H1 (cell line): ENCODE measurements around the gene YTHDF2. TPM values are rescaled to one million over a fixed set of nuclear protein-coding genes. Genes with fewer than 3 reads are reported as not detected.

Experiments
- CTCF ChIA-PET: fragments of 300-600 bp; sonication (Branson Sonifier 250); formaldehyde crosslinking; loops from one replicate; lab custom pipeline; 2021; ENCODE audit not compliant: partially characterized antibody; lab: Charles Lee
- POLR2A ChIA-PET: fragments of 300-600 bp; sonication (Branson Sonifier 250); formaldehyde crosslinking; loops from one replicate; lab custom pipeline; 2021; ENCODE audit warnings: inconsistent platforms; ENCODE audit not compliant: partially characterized antibody; lab: Charles Lee
- DNase-seq, 2 experiments: peaks; one replicate each; pipeline versions ENCODE4 v3.0.0 to v3.0.0-alpha.2; 2010 to 2022; ENCODE audit warnings: low spot score in 2 of 2, low read depth in 1 of 2, mixed read lengths in 1 of 2
- FAIRE-seq: peaks from 2 replicates; lab custom pipeline; 2011; peaks lifted over from hg19 to GRCh38; lab: Jason Lieb, UNC
- H2AFZ ChIP-seq: 2 replicates; pipeline ENCODE4 v1.8.1; 2012; ENCODE audit warnings: low read length, inconsistent platforms
- H2AK5ac ChIP-seq: 2 replicates; pipeline ENCODE4 v1.6.1; 2013; ENCODE audit warnings: low read depth, low read length
- H2BK120ac ChIP-seq: replicated peaks from 2 replicates; pipeline ENCODE3; 2013; ENCODE audit warnings: low read depth, low read length, inconsistent platforms
- H2BK12ac ChIP-seq: 2 replicates; pipeline ENCODE4 v1.6.1; 2013; ENCODE audit warnings: low read depth, low read length
- H2BK15ac ChIP-seq: 2 replicates; pipeline ENCODE4 v1.6.1; 2013; ENCODE audit warnings: low read length
- H2BK20ac ChIP-seq: 2 replicates; pipeline ENCODE4 v1.6.1; 2013; ENCODE audit warnings: low read length
- H2BK5ac ChIP-seq: 2 replicates; pipeline ENCODE4 v1.6.1; 2013; ENCODE audit warnings: low read depth, low read length
- H3K14ac ChIP-seq: 2 replicates; pipeline ENCODE4 v1.6.1; 2013; ENCODE audit warnings: inconsistent platforms; ENCODE audit not compliant: insufficient read length
- H3K18ac ChIP-seq: 2 replicates; pipeline ENCODE4 v1.6.1; 2013; ENCODE audit warnings: low read length; ENCODE audit errors: extremely low read depth
- H3K23ac ChIP-seq: 2 replicates; pipeline ENCODE4 v1.6.1; 2013; ENCODE audit warnings: inconsistent platforms; ENCODE audit not compliant: insufficient read length
- H3K23me2 ChIP-seq: 2 replicates; pipeline ENCODE4 v1.6.1; 2013; ENCODE audit warnings: low read depth, low read length
- H3K27ac ChIP-seq: 2 replicates; pipeline ENCODE4 v1.6.1; 2011; ENCODE audit warnings: low read depth, low read length, inconsistent platforms
- H3K27me3 ChIP-seq, 4 experiments: replicated peaks in 1 of 4; 1 replicate in 1 of 4; 2 replicates in 3 of 4; pipeline versions ENCODE4 v1.6.1 to v1.8.1; 2011 to 2013; ENCODE audit warnings: low read length in 3 of 4, mild to moderate bottlenecking in 3 of 4, inconsistent platforms in 2 of 4, mixed read lengths in 2 of 4, moderate library complexity in 1 of 4; ENCODE audit not compliant: control insufficient read depth in 3 of 4, insufficient read depth in 3 of 4; ENCODE audit errors: extremely low read depth in 1 of 4
- H3K36me3 ChIP-seq, 4 experiments: 2 replicates each; pipeline versions ENCODE4 v1.6.1 to v1.8.1; 2011 to 2013; ENCODE audit warnings: mild to moderate bottlenecking in 4 of 4, low read length in 3 of 4, moderate library complexity in 2 of 4, control low read depth in 1 of 4, inconsistent platforms in 1 of 4; ENCODE audit not compliant: insufficient read depth in 4 of 4, control insufficient read depth in 2 of 4
- H3K4ac ChIP-seq: replicated peaks from 2 replicates; pipeline ENCODE3; 2013; ENCODE audit warnings: low read length, low read depth, mixed read lengths, inconsistent platforms; ENCODE audit not compliant: insufficient read length
- H3K4me1 ChIP-seq, 4 experiments: replicated peaks in 1 of 4; 1 replicate in 1 of 4; 2 replicates in 3 of 4; pipeline versions ENCODE4 v1.6.1 to v1.8.1; 2011 to 2013; ENCODE audit warnings: low read length in 3 of 4, inconsistent platforms in 2 of 4, mixed read lengths in 1 of 4; ENCODE audit not compliant: insufficient read depth in 4 of 4, control insufficient read depth in 3 of 4
- H3K4me2 ChIP-seq, 2 experiments: 2 replicates each; pipeline versions ENCODE4 v1.6.1 to v1.8.1; 2011 to 2013; ENCODE audit warnings: low read depth in 2 of 2, low read length in 2 of 2, control low read depth in 1 of 2, inconsistent platforms in 1 of 2, mild to moderate bottlenecking in 1 of 2; ENCODE audit not compliant: insufficient read depth in 1 of 2
- H3K4me3 ChIP-seq, 4 experiments: fragments of 200-600, 300-600 bp in 1 of 4; sonication (generic), shearing (Covaris generic), sonication (Bioruptor Twin) in 1 of 4; 2 replicates each; pipeline versions ENCODE4 v1.5.1 to v1.8.1; 2011 to 2016; ENCODE audit warnings: low read length in 4 of 4, low read depth in 3 of 4, control low read depth in 2 of 4, inconsistent platforms in 2 of 4, mild to moderate bottlenecking in 2 of 4, mixed read lengths in 1 of 4, moderate library complexity in 1 of 4; ENCODE audit not compliant: insufficient read depth in 2 of 4; ENCODE audit errors: extremely low read depth in 1 of 4
- H3K56ac ChIP-seq: replicated peaks from 2 replicates; pipeline ENCODE3; 2013; ENCODE audit warnings: low read depth, mild to moderate bottlenecking, mixed read lengths, low read length, inconsistent platforms; ENCODE audit not compliant: insufficient read length
- H3K79me1 ChIP-seq: 2 replicates; pipeline ENCODE4 v1.6.1; 2013; ENCODE audit warnings: low read depth, low read length, control low read depth
- H3K79me2 ChIP-seq, 2 experiments: 2 replicates each; pipeline versions ENCODE4 v1.6.1 to v1.8.1; 2012 to 2013; ENCODE audit warnings: low read length in 2 of 2, mild to moderate bottlenecking in 2 of 2, inconsistent platforms in 1 of 2; ENCODE audit not compliant: insufficient read depth in 2 of 2, control insufficient read depth in 1 of 2
- H3K9ac ChIP-seq, 4 experiments: replicated peaks in 1 of 4; 1 replicate in 1 of 4; 2 replicates in 3 of 4; pipeline versions ENCODE4 v1.6.1 to v1.8.1; 2011 to 2013; ENCODE audit warnings: low read depth in 3 of 4, low read length in 3 of 4, control low read depth in 2 of 4, mild to moderate bottlenecking in 2 of 4, moderate library complexity in 2 of 4, inconsistent platforms in 1 of 4; ENCODE audit errors: extremely low read depth in 1 of 4
- H3K9me3 ChIP-seq, 2 experiments: 2 replicates each; pipeline versions ENCODE4 v1.6.1 to v1.8.1; 2012 to 2013; ENCODE audit warnings: mild to moderate bottlenecking in 2 of 2, moderate library complexity in 2 of 2, control low read depth in 1 of 2, inconsistent platforms in 1 of 2, low read depth in 1 of 2, low read length in 1 of 2, mixed read lengths in 1 of 2; ENCODE audit not compliant: insufficient read depth in 2 of 2
- H4K20me1 ChIP-seq, 2 experiments: replicated peaks in 1 of 2; 2 replicates each; pipeline versions ENCODE3 to v1.8.1; 2011 to 2013; ENCODE audit warnings: inconsistent platforms in 2 of 2, low read length in 2 of 2, mild to moderate bottlenecking in 1 of 2; ENCODE audit not compliant: insufficient read depth in 2 of 2, control insufficient read depth in 1 of 2
- H4K5ac ChIP-seq: 2 replicates; pipeline ENCODE4 v1.6.1; 2013; ENCODE audit warnings: low read length, low read depth, mixed read lengths, inconsistent platforms; ENCODE audit not compliant: insufficient read length
- H4K8ac ChIP-seq: 2 replicates; pipeline ENCODE4 v1.8.0; 2013; ENCODE audit warnings: mild to moderate bottlenecking, moderate library complexity, low read length, inconsistent platforms; ENCODE audit not compliant: insufficient read depth; ENCODE audit errors: extremely low read depth
- H4K91ac ChIP-seq: replicated peaks from 2 replicates; pipeline ENCODE3; 2013; ENCODE audit warnings: low read length, mixed read lengths, inconsistent platforms; ENCODE audit not compliant: insufficient read length
- BRCA1 ChIP-seq: IDR thresholded peaks from 2 replicates; pipeline ENCODE4 v1.6.1; 2012; ENCODE audit warnings: low read depth, low read length, improper control_type of control experiment
- CEBPB ChIP-seq: IDR thresholded peaks from 2 replicates; pipeline ENCODE4 v1.6.1; 2012; ENCODE audit warnings: low read depth, low read length
- EP300 ChIP-seq, 2 experiments: IDR thresholded peaks; 1 replicate in 1 of 2; 2 replicates in 1 of 2; pipeline ENCODE4 v1.6.1; 2011 to 2012; ENCODE audit warnings: low read depth in 2 of 2, low read length in 2 of 2, mild to moderate bottlenecking in 2 of 2, borderline replicate concordance in 1 of 2, inconsistent platforms in 1 of 2, moderate library complexity in 1 of 2
- FOSL1 ChIP-seq: IDR thresholded peaks from 2 replicates; pipeline ENCODE4 v1.6.1; 2011; ENCODE audit warnings: mild to moderate bottlenecking, low read depth, low read length, moderate library complexity; ENCODE audit not compliant: insufficient read depth
- GABPA ChIP-seq: IDR thresholded peaks from 2 replicates; pipeline ENCODE4 v1.6.1; 2011; ENCODE audit warnings: mild to moderate bottlenecking, low read length, moderate library complexity, borderline replicate concordance; ENCODE audit not compliant: insufficient read depth
- JUN ChIP-seq: IDR thresholded peaks from 2 replicates; pipeline ENCODE4 v1.6.1; 2011; ENCODE audit warnings: low read depth, mild to moderate bottlenecking, improper control_type of control experiment, low read length
- MAFK ChIP-seq: IDR thresholded peaks from 2 replicates; pipeline ENCODE4 v1.6.1; 2012; ENCODE audit warnings: low read depth, mild to moderate bottlenecking, improper control_type of control experiment, low read length
- TAF7 ChIP-seq: optimal IDR thresholded peaks from 2 replicates; pipeline ENCODE3; 2011; ENCODE audit warnings: low read depth, mild to moderate bottlenecking, inconsistent platforms, low read length, moderate library complexity, borderline replicate concordance
- TCF12 ChIP-seq: IDR thresholded peaks from 2 replicates; pipeline ENCODE4 v1.6.1; 2011; ENCODE audit warnings: low read depth, mild to moderate bottlenecking, low read length
- USF2 ChIP-seq: IDR thresholded peaks from 2 replicates; pipeline ENCODE4 v1.6.1; 2011; ENCODE audit warnings: low read length, improper control_type of control experiment
- ZNF274 ChIP-seq: IDR thresholded peaks from 2 replicates; pipeline ENCODE4 v1.7.0; 2012; ENCODE audit warnings: low read length, borderline replicate concordance; ENCODE audit errors: extremely low read depth
- WGBS, 2 experiments: shearing (Covaris generic) in 1 of 2; methylation state at CpG; one replicate each; pipeline versions ENCODE4 v1.1.6 to v1.1.7; 2013 to 2015; ENCODE audit warnings: low lambda C conversion rate in 2 of 2, mixed read lengths in 2 of 2, inconsistent platforms in 1 of 2, low coverage in 1 of 2, missing lambda C conversion rate in 1 of 2; ENCODE audit not compliant: insufficient replicate concordance in 2 of 2, insufficient coverage in 1 of 2, insufficient read length in 1 of 2; ENCODE audit errors: extremely low coverage in 1 of 2, missing lambda C conversion rate in 1 of 2; 5-methylcytosine and 5-hydroxymethylcytosine counted together
- polyA plus RNA-seq, 7 experiments: library from polyadenylated mRNA; depleted of rRNA in 3 of 7; stranded (reverse) in 5 of 7; unstranded in 2 of 7; fragments of >200 nt in 5 of 7; fragments of 200-250 nt in 2 of 7; gene quantifications; 1 replicate in 5 of 7; 2 replicates in 1 of 7; 4 replicates in 1 of 7; pipeline versions ENCODE4 v1.2.1 to v1.2.3, GENCODE V29; 2011 to 2013; ENCODE audit warnings: missing spikeins in 2 of 7, mixed read lengths in 2 of 7
- total RNA-seq: library from RNA; stranded (reverse); fragmentation: NEBNext Ultra II Directional; extraction: Animal tissue kit (Norgen Biotek cat#: 25700); gene quantifications from 2 replicates; pipeline ENCODE4 v1.2.1, GENCODE V29; 2021
- TF ChIP-seq, protein P1 (sequence below): IDR thresholded peaks from 2 replicates; pipeline ENCODE4 v1.6.1; 2012; ENCODE audit warnings: inconsistent platforms

The YTHDF2 gene
- total and polyA plus RNA-seq, 2 of the 8 experiments (the other 6 are each of a cell fraction or from before 2014, with no cell fraction given) = 128 to 164 TPM

GRCh38 chr1:28720376-28720775 is 16.4 kb upstream of the YTHDF2 start:
- no peak overlapping the region for H3K4me2 ChIP-seq
- H4K8ac ChIP-seq = no peak overlapping the region
- no peak overlapping the region for H2BK12ac ChIP-seq
- no peak overlapping the region for H3K27ac ChIP-seq
- H3K4me3 ChIP-seq = no peak overlapping the region
- 0 out of 2 replicates have a peak overlapping the region, but pooled peaks have one; percentile 46 for H2BK15ac ChIP-seq
- H2AFZ ChIP-seq = no peak overlapping the region
- no peak overlapping the region for H2BK120ac ChIP-seq
- FAIRE-seq (no peak), DNase-seq (no peak)
- no peak overlapping the region for H4K5ac ChIP-seq
- H4K20me1 ChIP-seq = no peaks in the 10 kb centered on the region
- no peaks in the 10 kb centered on the region for H3K9me3 ChIP-seq
- ChIA-PET POLR2A (interaction anchor here (0.6 to 13.5 kb wide), 3 partner anchors 18 to 145 kb away, joined by 3 to 185 read pairs (median 3); partner anchors contain the start of gene YTHDF2), CTCF (no interaction called here)
- H2BK5ac ChIP-seq = no peak overlapping the region
- no peak overlapping the region for H3K9ac ChIP-seq
- H3K18ac ChIP-seq = no peak overlapping the region
- H3K4me1 ChIP-seq = no peaks in the 10 kb centered on the region
- no peak overlapping the region for H3K14ac ChIP-seq
- no peak overlapping the region for H3K56ac ChIP-seq
- H2BK20ac ChIP-seq = no peak overlapping the region
- H3K23me2 ChIP-seq = no peaks in the 10 kb centered on the region
- H3K23ac ChIP-seq = no peak overlapping the region
- H3K4ac ChIP-seq = no peak overlapping the region
- peaks cover 0 to 3% (median 0%) of the 10 kb centered on the region in 4 experiments; a peak in 2 of 8 replicates for H3K36me3 ChIP-seq
- no peaks in the 10 kb centered on the region for H3K79me1 ChIP-seq
- no peaks in the 10 kb centered on the region for H3K79me2 ChIP-seq
- no peaks in the 10 kb centered on the region for H3K27me3 ChIP-seq
- no peak overlapping the region for H4K91ac ChIP-seq
- H2AK5ac ChIP-seq = no peak overlapping the region
- WGBS, 2 experiments = 89% methylated on average over 5 of the region's 5 CpGs; no CpG with 5 or more reads in 1 of the 2 experiments
- TF ChIP-seq EP300 (IDR thresholded peaks at IDR 0.05; ENCODE audit: borderline replicate concordance in 1 of 2, low read depth in 2 of 2, low read length in 2 of 2) (no peak), CEBPB (no peak), USF2 (no peak), BRCA1 (no peak), ZNF274 (no peak), TAF7 (no peak), JUN (no peak), MAFK (no peak), TCF12 (no peak), FOSL1 (no peak), GABPA (no peak)
- TF ChIP-seq, protein P1, sequence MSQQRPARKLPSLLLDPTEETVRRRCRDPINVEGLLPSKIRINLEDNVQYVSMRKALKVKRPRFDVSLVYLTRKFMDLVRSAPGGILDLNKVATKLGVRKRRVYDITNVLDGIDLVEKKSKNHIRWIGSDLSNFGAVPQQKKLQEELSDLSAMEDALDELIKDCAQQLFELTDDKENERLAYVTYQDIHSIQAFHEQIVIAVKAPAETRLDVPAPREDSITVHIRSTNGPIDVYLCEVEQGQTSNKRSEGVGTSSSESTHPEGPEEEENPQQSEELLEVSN = no peak
